ENCODE results near the gene ERC1.
"Not testable (repeated sequence)": the region's sequence is repeated elsewhere in the genome, so short reads cannot be mapped to it uniquely, and the experiment has no call there.

Gene ERC1

GRCh38 chr12:1034751-1035457, 43.9 kb downstream of the ERC1 start:
- no peak for DNase-seq

DNA sequence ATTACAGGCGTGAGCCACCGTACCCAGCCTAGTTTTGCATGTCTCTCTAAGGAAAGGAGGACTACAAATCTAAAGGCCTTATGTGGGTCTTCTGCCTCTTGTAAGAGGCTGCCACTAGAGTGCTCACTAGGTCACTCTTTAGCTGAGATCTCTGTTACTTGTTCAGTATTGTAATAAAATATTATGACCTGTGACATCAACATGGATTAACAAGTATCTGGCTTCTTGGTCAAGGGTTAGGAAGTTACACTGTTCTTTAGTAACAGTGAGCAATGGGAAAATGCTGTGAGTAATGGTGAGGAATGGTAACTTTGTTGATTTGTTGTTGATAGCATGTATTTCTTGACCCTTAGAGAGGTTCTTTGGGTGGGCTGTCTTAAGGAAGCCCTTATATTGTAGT, 50.5 kb downstream of the ERC1 start:
- no peak for DNase-seq

DNA sequence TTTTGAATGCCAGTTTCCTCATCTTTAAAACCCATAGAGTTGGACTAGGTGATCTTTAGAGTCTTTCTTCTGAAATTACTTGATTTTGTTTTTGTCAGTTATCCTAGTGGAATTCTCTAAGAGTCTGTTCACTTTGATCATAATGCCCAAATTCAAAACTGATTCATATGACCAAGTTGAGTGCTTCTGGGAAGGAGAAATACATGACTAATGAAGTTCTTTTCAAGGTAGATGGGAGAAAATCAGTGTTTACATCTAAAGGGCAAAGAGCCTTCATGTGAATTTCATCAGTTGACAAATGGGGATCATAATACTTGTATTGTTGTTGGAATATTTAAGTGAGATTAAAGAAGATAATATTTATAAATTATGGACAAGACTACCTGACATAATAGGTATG, 53.2 kb downstream of the ERC1 start:
- DNase-seq = no peak

DNA sequence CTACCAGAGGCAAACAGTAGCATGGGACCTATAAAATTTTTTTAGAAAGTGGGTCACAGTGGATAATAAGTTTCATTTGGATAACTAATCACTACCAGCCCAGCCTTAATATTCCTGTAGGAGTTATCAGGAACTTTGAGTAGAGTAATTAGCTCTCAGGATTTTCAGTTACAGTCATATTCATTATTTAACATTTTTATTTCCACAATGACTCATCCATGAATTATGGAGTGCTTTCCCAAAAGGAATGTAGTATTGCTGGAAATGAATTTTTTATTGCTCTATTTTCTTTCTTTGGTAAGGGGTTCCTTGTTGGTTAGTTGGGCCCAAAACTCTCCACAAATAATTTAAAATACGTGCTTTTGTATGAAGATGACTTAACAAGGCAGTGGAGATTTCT, 53.7 kb downstream of the ERC1 start:
- no peak for DNase-seq

DNA sequence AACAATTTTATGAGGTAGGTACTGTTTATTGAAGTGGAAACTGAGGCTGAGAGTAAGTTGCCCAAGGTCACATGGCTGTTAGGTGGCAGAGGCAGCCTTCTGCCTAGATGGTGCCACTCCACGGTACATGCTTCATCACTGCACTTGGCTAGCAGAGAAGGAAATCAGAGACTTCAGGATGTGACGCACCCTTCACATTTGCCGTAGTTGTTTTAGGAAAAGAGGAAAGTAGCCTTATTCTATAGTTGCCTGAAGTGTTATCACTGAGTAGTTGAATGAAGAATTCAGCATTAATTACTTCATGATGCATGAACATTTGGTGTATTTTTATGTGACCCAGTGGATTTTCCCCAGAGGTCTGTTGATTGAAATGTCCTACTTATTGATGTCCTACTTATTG, 55.7 kb downstream of the ERC1 start:
- no peak for DNase-seq

DNA sequence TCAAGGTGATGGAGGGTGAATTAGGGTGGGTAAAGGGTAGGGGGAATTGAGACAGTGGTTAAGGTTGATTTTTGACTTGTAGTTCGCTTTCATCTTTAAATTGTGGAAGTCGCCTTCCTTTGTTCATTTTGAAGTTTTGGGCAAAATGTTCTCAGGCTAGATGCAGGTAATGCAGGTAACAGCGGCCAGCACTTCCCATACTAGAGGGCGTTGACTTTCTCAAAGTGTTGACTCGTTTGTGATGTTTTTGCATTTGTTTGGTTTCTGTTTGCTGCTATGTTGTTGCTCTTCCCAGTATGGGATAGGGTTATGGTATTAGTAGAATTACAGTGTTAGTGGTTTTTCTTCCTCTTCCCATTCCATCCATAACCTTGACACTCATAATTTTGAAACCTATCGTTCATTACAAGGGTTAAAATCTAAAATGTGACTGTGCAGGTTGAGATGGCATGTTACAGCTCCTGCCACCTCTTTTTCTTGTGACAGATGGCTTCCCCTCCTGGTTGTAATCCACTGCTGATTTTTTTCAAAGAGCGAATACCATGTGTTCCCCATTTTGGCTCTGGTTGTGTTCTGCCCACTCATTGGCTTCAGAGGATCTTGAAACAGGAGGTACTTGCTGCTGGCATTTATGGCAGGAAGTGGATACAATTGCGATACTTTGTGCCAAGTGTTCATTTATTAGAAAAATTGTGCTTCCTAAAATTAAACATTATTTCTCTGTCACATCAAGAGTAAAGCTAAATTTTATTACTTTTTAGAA, 57.1 kb downstream of the ERC1 start:
- no peak for DNase-seq

DNA sequence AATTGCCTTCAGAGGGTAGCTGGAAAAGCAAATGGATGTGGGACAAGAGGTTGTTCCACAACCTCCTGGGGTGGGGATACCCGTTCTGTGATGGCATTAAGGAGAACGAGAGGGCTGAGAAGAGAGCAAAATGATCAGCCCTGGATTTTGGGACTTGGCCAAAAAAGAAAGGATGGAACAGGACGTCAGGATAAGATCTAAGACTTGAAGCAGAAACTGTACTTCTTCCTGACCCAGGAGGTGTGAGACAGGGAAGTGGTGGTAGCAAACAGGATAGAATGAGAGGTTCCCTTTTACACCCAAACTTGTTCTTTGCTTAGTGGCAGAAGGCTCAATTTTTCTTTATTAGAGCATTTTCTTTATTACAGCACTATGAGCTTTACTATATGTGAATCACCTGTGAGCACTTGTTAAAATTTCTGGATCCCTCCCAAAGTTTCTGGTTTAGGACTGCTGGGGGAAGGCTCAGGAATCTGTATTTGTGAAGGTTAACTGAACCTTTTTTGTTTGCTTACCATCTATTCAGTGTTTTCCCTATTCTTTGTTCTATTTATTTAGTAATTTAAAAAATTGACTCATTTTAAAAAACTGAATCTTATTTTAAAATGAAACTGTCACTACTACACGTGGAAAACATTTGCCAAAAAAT, 59.2 kb downstream of the ERC1 start:
- no peak for DNase-seq

- not testable (repeated sequence) for DNase-seq
These were observed 60.6 kb downstream of the ERC1 start for GRCh38 chr12:1051672-1052071.

- DNase-seq = no peak
These were observed 62.7 kb downstream of the ERC1 start for GRCh38 chr12:1053690-1054089.

GRCh38 chr12:1054117-1054870, 63.3 kb downstream of the ERC1 start:
- no peak for DNase-seq

GRCh38 chr12:1056390-1056789, 65.4 kb downstream of the ERC1 start:
- DNase-seq = no peak

DNA sequence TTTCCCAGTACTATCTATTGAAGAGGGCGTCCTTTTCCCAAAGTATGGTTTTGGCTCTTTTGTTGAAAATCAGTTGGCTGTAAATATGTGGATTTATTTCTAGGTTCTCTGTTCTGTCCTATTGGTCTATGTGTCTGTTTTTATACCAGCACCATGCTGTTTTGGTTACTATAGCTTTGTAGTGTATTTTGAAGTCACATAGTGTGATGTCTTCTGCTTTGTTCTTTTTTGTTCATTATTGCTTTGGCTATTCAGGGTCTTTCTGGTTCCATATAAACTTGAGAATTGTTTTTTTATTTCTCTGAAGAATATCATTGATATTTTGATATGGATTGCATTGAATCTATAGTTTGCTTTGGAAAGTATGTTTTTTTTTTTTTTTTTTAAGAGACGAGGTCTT, 67.4 kb downstream of the ERC1 start:
- DNase-seq = no peak

GRCh38 chr12:1059162-1059561, 68.1 kb downstream of the ERC1 start:
- no peak for DNase-seq

GRCh38 chr12:1063852-1064251, 72.8 kb downstream of the ERC1 start:
- no peak for DNase-seq

DNA sequence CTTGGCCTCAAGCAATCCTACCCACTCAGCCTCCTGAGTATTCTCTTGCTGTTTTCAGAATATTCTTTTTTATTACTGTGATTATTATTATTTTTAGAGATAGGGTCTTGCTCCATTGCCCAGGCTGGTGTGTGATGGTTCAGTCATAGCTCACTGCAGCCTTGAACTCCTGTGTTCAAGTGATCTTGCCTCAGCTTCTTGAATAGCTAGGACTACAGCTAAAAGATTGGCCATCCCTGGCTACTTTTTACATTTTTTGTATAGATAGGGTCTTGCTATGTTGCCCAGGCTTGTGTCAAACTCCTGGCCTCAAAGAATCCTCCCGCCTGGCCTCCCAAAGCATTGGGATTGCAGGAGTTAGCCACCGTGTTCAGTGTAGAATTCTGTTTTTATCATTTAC, 73.3 kb downstream of the ERC1 start:
- DNase-seq = no peak

DNA sequence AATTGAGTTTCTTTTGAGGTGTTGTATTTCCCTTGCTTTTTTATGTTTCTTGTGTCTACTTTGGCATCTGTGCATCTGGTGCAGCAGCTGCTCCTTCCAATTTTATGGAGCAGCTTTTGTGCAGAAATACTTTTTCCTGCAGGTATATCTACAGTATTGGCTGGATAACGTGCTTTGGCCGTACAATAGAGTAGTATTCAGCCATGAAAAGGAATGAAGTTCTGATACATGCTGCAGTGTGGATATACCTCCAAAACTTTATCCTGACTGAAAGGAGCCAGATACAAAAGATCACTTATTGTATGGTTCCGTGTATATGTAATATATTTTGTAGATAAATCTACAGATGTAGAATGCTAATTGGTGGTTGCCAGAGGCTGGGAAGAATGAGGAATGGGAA, 74.6 kb downstream of the ERC1 start:
- no peak for DNase-seq

DNA sequence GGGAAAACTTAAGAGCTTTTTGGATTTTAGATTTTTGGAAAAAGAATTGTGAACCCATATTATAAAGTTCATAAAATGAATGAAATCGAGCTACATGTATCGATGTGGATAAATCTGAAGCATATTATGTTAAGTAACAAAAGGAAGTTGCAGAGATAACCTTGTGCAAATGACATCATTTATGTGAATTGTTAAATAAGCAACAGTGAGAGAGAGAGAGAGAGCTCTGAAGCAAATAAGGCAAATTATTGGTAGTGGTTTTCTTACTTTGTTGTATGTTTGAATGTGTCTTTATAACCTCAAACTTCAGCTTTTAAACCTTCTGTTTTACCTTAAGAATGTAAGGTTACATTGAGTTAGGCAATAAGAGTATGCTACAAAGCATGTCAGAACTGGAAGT, 78.8 kb downstream of the ERC1 start:
- no peak for DNase-seq

- DNase-seq = no peak
These were observed 80.2 kb downstream of the ERC1 start for GRCh38 chr12:1071182-1071581.

DNA sequence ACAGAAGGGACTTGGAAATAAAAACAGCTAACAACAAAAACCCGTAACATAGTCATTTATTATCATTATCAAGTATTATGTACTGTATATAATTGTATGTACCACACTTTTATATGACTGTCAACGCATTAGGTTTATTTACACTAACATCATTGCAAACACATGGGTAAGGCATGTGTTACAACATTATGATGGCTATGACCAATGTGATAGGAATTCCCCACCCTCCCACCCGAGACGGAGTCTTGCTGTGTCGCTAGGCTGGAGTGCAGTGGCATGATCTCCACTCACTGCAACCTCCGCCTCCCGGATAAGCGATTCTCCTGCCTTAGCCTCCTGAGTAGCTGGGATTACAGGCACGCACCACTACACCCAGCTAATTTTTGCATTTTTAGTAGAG, 82.6 kb downstream of the ERC1 start:
- no peak for DNase-seq

GRCh38 chr12:1077036-1077803, 86.2 kb downstream of the ERC1 start:
- DNase-seq = no peak

DNA sequence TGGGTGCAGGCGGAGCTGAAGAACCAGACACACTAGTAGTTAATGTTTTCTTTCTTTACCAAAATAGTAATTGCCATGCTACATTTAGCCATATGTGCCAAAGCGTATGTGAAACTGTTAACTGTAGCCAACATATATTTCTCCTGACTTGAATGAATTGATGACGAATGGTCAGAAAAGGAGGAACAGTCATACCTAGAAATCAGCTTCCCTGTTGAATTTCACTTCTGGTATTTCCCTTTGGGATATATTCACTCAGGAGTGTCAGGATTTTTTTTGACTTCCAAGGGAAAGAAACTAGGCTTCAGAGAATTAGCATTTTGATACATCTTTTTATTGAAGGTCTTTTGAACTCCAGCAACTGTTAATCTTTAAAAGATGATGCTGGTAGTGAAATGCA, 87.0 kb downstream of the ERC1 start:
- DNase-seq = no peak

DNA sequence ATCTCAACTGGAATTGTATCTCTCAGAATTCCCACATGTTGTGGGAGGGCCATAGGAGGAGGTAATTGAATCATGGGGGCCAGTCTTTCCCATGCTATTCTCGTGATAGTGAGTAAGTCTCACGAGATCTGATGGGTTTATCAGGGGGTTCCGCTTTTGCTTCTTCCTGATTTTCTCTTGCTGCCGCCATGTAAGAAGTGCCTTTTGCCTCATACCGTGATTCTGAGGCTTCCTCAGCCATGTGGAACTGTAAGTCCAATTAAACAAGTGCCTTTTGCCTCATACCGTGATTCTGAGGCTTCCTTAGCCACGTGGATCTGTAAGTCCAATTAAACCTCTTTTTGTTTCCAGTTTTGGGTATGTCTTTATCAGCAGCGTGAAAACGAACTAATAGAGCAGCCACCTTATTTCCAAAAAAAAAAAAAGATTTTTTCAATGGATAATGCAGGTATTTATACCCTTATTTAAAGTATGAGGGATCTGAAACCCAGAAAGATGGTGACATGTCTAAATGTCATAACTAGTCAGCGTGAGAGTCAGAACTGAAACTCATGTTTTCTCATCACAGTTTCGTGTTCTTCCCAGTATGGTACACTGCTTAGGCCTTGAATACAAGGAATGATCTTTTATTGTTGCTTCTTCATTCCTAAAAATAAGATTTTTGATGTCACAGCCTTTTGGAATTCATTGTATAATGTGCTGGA, 89.6 kb downstream of the ERC1 start:
- no peak for DNase-seq
